ENCODE results near the gene HAGHL.
"Not testable (repeated sequence)": the region's sequence is repeated elsewhere in the genome, so short reads cannot be mapped to it uniquely, and the experiment has no call there.

The HAGHL gene

GRCh38 chr16:767743-768235 lies 40.9 kb downstream of the HAGHL start:
- in situ Hi-C loops (cut with HindIII; ENCODE audit: low sequenced_read_pairs) = no loop called here

- in situ Hi-C loops (cut with HindIII; ENCODE audit: low sequenced_read_pairs) = no loop called here
Measured at GRCh38 chr16:768428-768827, 41.5 kb downstream of the HAGHL start.

- in situ Hi-C loops (cut with HindIII; ENCODE audit: low sequenced_read_pairs) = no loop called here
Measured at GRCh38 chr16:769184-769784, 42.4 kb downstream of the HAGHL start.

- in situ Hi-C loops (cut with HindIII; ENCODE audit: low sequenced_read_pairs) = no loop called here
Measured at GRCh38 chr16:769934-770333, 43.0 kb downstream of the HAGHL start.

GRCh38 chr16:770411-770810 lies 43.5 kb downstream of the HAGHL start:
- in situ Hi-C loops (cut with HindIII; ENCODE audit: low sequenced_read_pairs) = no loop called here

- in situ Hi-C loops (cut with HindIII; ENCODE audit: low sequenced_read_pairs) = no loop called here
Measured at GRCh38 chr16:772959-773358, 46.1 kb downstream of the HAGHL start.

GRCh38 chr16:774086-775001 lies 47.4 kb downstream of the HAGHL start:
- in situ Hi-C loops (cut with HindIII; ENCODE audit: low sequenced_read_pairs) = no loop called here

- in situ Hi-C loops (cut with HindIII; ENCODE audit: low sequenced_read_pairs) = no loop called here
Measured at GRCh38 chr16:775236-775796, 48.4 kb downstream of the HAGHL start.

- in situ Hi-C loops (cut with HindIII; ENCODE audit: low sequenced_read_pairs) = not testable (repeated sequence)
Measured at GRCh38 chr16:776298-776697, 49.4 kb downstream of the HAGHL start.

GRCh38 chr16:776824-777223 lies 49.9 kb downstream of the HAGHL start:
- in situ Hi-C loops (cut with HindIII; ENCODE audit: low sequenced_read_pairs) = no loop called here

- in situ Hi-C loops (cut with HindIII; ENCODE audit: low sequenced_read_pairs) = no loop called here
Measured at GRCh38 chr16:777826-778225, 50.9 kb downstream of the HAGHL start.

- in situ Hi-C loops (cut with HindIII; ENCODE audit: low sequenced_read_pairs) = no loop called here
Measured at GRCh38 chr16:778447-778846, 51.5 kb downstream of the HAGHL start.

- in situ Hi-C loops (cut with HindIII; ENCODE audit: low sequenced_read_pairs) = no loop called here
Measured at GRCh38 chr16:778909-779527, 52.1 kb downstream of the HAGHL start.
